ENCODE results near the gene DLD. TPM values are rescaled to one million over a fixed set of nuclear protein-coding genes. Genes with fewer than 3 reads are reported as not detected.

DLD gene
- total and polyA plus RNA-seq, 2 of the 13 experiments (the other 11 are each of a cell fraction or from before 2014, with no cell fraction given) = 56.8 to 95.2 TPM

GRCh38 chr7:107898997-107899594 lies 8.1 kb downstream of the DLD start:
- FAIRE-seq (no peak), ATAC-seq (no peak), DNase-seq (ENCODE audit: low spot score) (no peak)
- ChIA-PET POLR2A (no interaction called here), CTCF (ENCODE audit: low intra/inter-chr PET ratio, low total read pairs) (no interaction called here)
- intact Hi-C loops (cut with micrococcal nuclease; ENCODE audit: unreplicated experiment) (no loop called here), in situ Hi-C loops (cut with HindIII; ENCODE audit: extremely low pct_ligation_motif_present, low pct_unique_long_range_greater_than_20kb) (loop anchor here (25.0 kb wide), 1 partner anchor 687 kb away; no protein-coding TSS in a partner anchor)
- WGBS (ENCODE audit: low lambda C conversion rate) = 99% methylated on average over 2 of the region's 2 CpGs
- TF ChIP-seq NKX3-1 (CRISPR knock-in tag; IDR thresholded peaks at IDR 0.05) = no peak
- TF ChIP-seq, protein P1, sequence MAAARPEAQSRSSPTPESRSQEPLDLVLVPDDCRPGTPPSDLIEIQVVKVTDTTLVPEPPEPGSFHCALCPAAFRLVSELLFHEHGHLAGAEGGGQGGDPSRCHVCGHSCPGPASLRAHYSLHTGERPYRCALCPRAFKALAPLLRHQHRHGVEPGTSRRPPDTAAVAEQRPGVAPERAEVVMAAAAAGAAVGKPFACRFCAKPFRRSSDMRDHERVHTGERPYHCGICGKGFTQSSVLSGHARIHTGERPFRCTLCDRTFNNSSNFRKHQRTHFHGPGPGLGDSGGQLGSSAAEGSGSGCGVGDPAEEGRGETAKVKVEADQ (CRISPR knock-in tag; IDR thresholded peaks at IDR 0.05; ENCODE audit: borderline replicate concordance) = no peak
- TF ChIP-seq DRAP1 (CRISPR knock-in tag; IDR thresholded peaks at IDR 0.05) = no peak
- TF ChIP-seq EED (CRISPR knock-in tag; IDR thresholded peaks at IDR 0.05) = no peak
- TF ChIP-seq FOXC1 (CRISPR knock-in tag; IDR thresholded peaks at IDR 0.05; ENCODE audit: borderline replicate concordance) = no peak
- no peak for TF ChIP-seq PRDM4 (CRISPR knock-in tag; IDR thresholded peaks at IDR 0.05; ENCODE audit: borderline replicate concordance)
- TF ChIP-seq, protein P2, sequence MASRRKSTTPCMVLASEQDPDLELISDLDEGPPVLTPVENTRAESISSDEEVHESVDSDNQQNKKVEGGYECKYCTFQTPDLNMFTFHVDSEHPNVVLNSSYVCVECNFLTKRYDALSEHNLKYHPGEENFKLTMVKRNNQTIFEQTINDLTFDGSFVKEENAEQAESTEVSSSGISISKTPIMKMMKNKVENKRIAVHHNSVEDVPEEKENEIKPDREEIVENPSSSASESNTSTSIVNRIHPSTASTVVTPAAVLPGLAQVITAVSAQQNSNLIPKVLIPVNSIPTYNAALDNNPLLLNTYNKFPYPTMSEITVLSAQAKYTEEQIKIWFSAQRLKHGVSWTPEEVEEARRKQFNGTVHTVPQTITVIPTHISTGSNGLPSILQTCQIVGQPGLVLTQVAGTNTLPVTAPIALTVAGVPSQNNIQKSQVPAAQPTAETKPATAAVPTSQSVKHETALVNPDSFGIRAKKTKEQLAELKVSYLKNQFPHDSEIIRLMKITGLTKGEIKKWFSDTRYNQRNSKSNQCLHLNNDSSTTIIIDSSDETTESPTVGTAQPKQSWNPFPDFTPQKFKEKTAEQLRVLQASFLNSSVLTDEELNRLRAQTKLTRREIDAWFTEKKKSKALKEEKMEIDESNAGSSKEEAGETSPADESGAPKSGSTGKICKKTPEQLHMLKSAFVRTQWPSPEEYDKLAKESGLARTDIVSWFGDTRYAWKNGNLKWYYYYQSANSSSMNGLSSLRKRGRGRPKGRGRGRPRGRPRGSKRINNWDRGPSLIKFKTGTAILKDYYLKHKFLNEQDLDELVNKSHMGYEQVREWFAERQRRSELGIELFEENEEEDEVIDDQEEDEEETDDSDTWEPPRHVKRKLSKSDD (CRISPR knock-in tag; IDR thresholded peaks at IDR 0.05; ENCODE audit: low read depth) = no peak
- TF ChIP-seq GABPB1 (CRISPR knock-in tag; IDR thresholded peaks at IDR 0.05) = no peak
- TF ChIP-seq TRIM24 (CRISPR knock-in tag; IDR thresholded peaks at IDR 0.05) = no peak
- no peak for TF ChIP-seq ZFP62 (CRISPR knock-in tag; IDR thresholded peaks at IDR 0.05)
- no peak for TF ChIP-seq DDIT3 (CRISPR knock-in tag; IDR thresholded peaks at IDR 0.05)
- TF ChIP-seq ZSCAN9 (CRISPR knock-in tag; IDR thresholded peaks at IDR 0.05; ENCODE audit: borderline replicate concordance) = no peak
- no peak for TF ChIP-seq ZNF563 (CRISPR knock-in tag; IDR thresholded peaks at IDR 0.05)
- no peak for TF ChIP-seq ZNF616 (CRISPR knock-in tag; IDR thresholded peaks at IDR 0.05; ENCODE audit: low read depth)
- TF ChIP-seq, protein P3, sequence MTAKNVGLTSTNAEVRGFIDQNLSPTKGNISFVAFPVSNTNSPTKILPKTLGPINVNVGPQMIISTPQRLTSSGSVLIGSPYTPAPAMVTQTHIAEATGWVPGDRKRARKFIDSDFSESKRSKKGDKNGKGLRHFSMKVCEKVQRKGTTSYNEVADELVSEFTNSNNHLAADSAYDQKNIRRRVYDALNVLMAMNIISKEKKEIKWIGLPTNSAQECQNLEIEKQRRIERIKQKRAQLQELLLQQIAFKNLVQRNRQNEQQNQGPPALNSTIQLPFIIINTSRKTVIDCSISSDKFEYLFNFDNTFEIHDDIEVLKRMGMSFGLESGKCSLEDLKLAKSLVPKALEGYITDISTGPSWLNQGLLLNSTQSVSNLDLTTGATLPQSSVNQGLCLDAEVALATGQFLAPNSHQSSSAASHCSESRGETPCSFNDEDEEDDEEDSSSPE (CRISPR knock-in tag; IDR thresholded peaks at IDR 0.05) = no peak
- Histone ChIP-seq H3K36me3 (replicated peaks in 1 of 2; ENCODE audit: control insufficient read depth in 1 of 2, insufficient read depth in 2 of 2, low read length in 2 of 2) (peaks cover 2 to 31% of the 10 kb centered on the region in 2 experiments), H3K9me3 (ENCODE audit: low read length) (no peaks in the 10 kb centered on the region), H3K27me3 (ENCODE audit: control insufficient read depth in 1 of 2, insufficient read depth in 2 of 2, low read length in 2 of 2) (no peaks in the 10 kb centered on the region), H3K4me2 (ENCODE audit: low read depth, low read length) (no peak overlapping the region), H3K79me2 (ENCODE audit: insufficient read depth, low read length) (peaks cover 42% of the 10 kb centered on the region), H3K4me1 (ENCODE audit: insufficient read depth, low read length) (peaks cover 6% of the 10 kb centered on the region; the same call in 1 of the 2 replicates), H3K9ac (ENCODE audit: insufficient read depth, low read depth, low read length) (no peak overlapping the region), H4K20me1 (ENCODE audit: insufficient read depth, low read length) (no peaks in the 10 kb centered on the region), H3K27ac (ENCODE audit: extremely low read length, insufficient read depth, low read length) (no peak overlapping the region), H3K4me3 (replicated peaks in 1 of 3; ENCODE audit: insufficient read depth in 1 of 3, low read depth in 2 of 3, low read length in 3 of 3) (no peak overlapping the region), H2AFZ (ENCODE audit: low read length) (no peak overlapping the region)
- BruUV-seq (replicated peaks) = no TSS peak

Measured in HepG2 (cell line).